ENCODE results near the gene SELENOT. TPM values are rescaled to one million over a fixed set of nuclear protein-coding genes. Genes with fewer than 3 reads are reported as not detected.

SELENOT gene
- 84.6 to 117 TPM (median 112 TPM) in 5 replicates for total RNA-seq (2022; extraction: Qiagen RNA extraction; ENCODE audit: low read depth)

GRCh38 chr3:150603153-150603979, at the start of gene SELENOT:
Gene SELENOT (plus strand): TSS chr3:150603321. CDS start chr3:150603363, 42 bp downstream.

Other genes starting within 250 kb of the SELENOT start
- gene TSC22D2, start 195.0 kb upstream of the SELENOT start, total RNA-seq (2022; extraction: Qiagen RNA extraction; ENCODE audit: low read depth), result 9.1 to 11.6 TPM (median 10.5 TPM) in 5 replicates
- gene SERP1, start 56.8 kb upstream of the SELENOT start, total RNA-seq (2022; extraction: Qiagen RNA extraction; ENCODE audit: low read depth), result 53.5 to 116 TPM (median 98.7 TPM) in 5 replicates
- gene EIF2A, start 56.5 kb upstream of the SELENOT start, total RNA-seq (2022; extraction: Qiagen RNA extraction; ENCODE audit: low read depth), result 67.7 to 100 TPM (median 73.9 TPM) in 5 replicates
- 0.05 TPM in 1 of 5 replicates, not detected in the others for gene ERICH6, start 100.6 kb downstream of the SELENOT start, total RNA-seq (2022; extraction: Qiagen RNA extraction; ENCODE audit: low read depth)
- gene SIAH2, start 159.8 kb downstream of the SELENOT start, total RNA-seq (2022; extraction: Qiagen RNA extraction; ENCODE audit: low read depth), result 13.2 to 19.7 TPM (median 18.9 TPM) in 5 replicates

Data from A549 treated with CpdA at 1 μM for 4 hours (cell line).